Stimulated activated naive B cell treated with anti-CD40 and anti-IgM and Interleukin-4, amounts not matched to agents 10 μg/mL and 1 μg/mL and 100 μg/mL, for 72 hours (primary cell): ENCODE measurements around the gene SLC39A8.

ENCODE experiments used
- ATAC-seq, 2 donors: fragments of 150-1000 bp; cut with Tn5 transposase; replicated peaks; 2 replicates each; pipeline ENCODE4 v1.10.0; 2021; ENCODE audit warnings: moderate library complexity in 1 of 2
- DNase-seq: peaks from one replicate; pipeline ENCODE4 v3.0.0; 2021
- H3K27ac Mint-ChIP-seq: one replicate; pipeline ENCODE4 v1.8.0; 2022; ENCODE audit warnings: mild to moderate bottlenecking, mixed read lengths
- H3K27me3 Mint-ChIP-seq, 2 donors: one replicate each; pipeline ENCODE4 v1.8.0; 2022; ENCODE audit warnings: mixed read lengths in 2 of 2
- H3K36me3 Mint-ChIP-seq, 2 donors: one replicate each; pipeline ENCODE4 v1.8.0; 2022; ENCODE audit warnings: mixed read lengths in 2 of 2, mild to moderate bottlenecking in 1 of 2
- H3K4me1 Mint-ChIP-seq, 2 donors: one replicate each; pipeline ENCODE4 v1.8.0; 2022; ENCODE audit warnings: mixed read lengths in 2 of 2, mild to moderate bottlenecking in 1 of 2
- H3K4me3 Mint-ChIP-seq, 2 donors: one replicate each; pipeline ENCODE4 v1.8.0; 2022; ENCODE audit warnings: mild to moderate bottlenecking in 2 of 2, mixed read lengths in 2 of 2, moderate library complexity in 1 of 2
- H3K9me3 Mint-ChIP-seq, 2 donors: one replicate each; pipeline ENCODE4 v1.8.0; 2022; ENCODE audit warnings: mixed read lengths in 2 of 2, mild to moderate bottlenecking in 1 of 2

SLC39A8 gene

DNA sequence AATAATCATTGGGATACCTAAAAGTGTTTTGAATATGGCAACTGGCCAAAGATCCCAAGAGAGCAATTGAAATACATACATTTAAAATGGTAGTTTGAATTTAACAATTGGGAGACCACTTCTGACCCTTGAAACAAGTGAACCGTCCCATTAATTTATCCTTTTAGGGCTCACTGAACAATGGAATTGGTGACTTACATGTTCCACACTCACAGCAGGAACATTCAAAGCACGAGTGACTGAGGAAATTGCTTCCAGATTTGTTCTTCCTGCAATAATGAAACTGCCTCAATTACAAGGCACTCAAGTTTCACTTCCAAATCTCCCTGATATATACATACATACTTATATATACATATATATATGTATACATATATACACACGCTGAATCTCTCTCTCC lies 20.6 kb downstream of the SLC39A8 start:
- H3K36me3 Mint-ChIP-seq, result peaks cover 22 to 39% of the 10 kb centered on the region in 2 donors

GRCh38 chr4:102322736-102323135 lies 22.5 kb downstream of the SLC39A8 start:
- H3K36me3 Mint-ChIP-seq, result peaks cover 23 to 52% of the 10 kb centered on the region in 2 donors
- no peaks in the 10 kb centered on the region for H3K27me3 Mint-ChIP-seq
- ATAC-seq (no peak), DNase-seq (no peak)
- peaks cover 31 to 55% of the 10 kb centered on the region in 2 donors for H3K4me1 Mint-ChIP-seq
- H3K9me3 Mint-ChIP-seq, result peaks cover 0 to 1% of the 10 kb centered on the region in 2 donors
- H3K27ac Mint-ChIP-seq, result no peak overlapping the region
- no peak overlapping the region for H3K4me3 Mint-ChIP-seq

More for the DNA sequence above, 20.6 kb downstream of the SLC39A8 start:
- ATAC-seq, result peak in 1 of 2 donors; percentile 15
- Mint-ChIP-seq H3K27me3 (no peaks in the 10 kb centered on the region), H3K4me1 (peaks cover 32 to 56% of the 10 kb centered on the region in 2 donors), H3K4me3 (no peak overlapping the region), H3K9me3 (no peaks in the 10 kb centered on the region), H3K27ac (no peak overlapping the region)
- DNase-seq, result no peak

- DNase-seq, result peak; percentile 10
- Mint-ChIP-seq H3K27me3 (no peaks in the 10 kb centered on the region), H3K4me3 (peak overlapping the region in 1 of 2 donors; percentile 43), H3K4me1 (peaks cover 27 to 58% of the 10 kb centered on the region in 2 donors), H3K27ac (peak overlapping the region; percentile 52), H3K36me3 (peaks cover 25 to 55% of the 10 kb centered on the region in 2 donors), H3K9me3 (peaks cover 0 to 4% of the 10 kb centered on the region in 2 donors)
- ATAC-seq, result peak; percentile 87 to 92
Measured at GRCh38 chr4:102321260-102321995, 23.9 kb downstream of the SLC39A8 start.

GRCh38 chr4:102319594-102319993 lies 25.7 kb downstream of the SLC39A8 start:
- H3K4me3 Mint-ChIP-seq, result no peak overlapping the region
- H3K9me3 Mint-ChIP-seq, result peaks cover 2 to 4% of the 10 kb centered on the region in 2 donors
- no peaks in the 10 kb centered on the region for H3K27me3 Mint-ChIP-seq
- peaks cover 26 to 53% of the 10 kb centered on the region in 2 donors for H3K36me3 Mint-ChIP-seq
- DNase-seq, result no peak
- H3K4me1 Mint-ChIP-seq, result peaks cover 22 to 42% of the 10 kb centered on the region in 2 donors
- ATAC-seq, result no peak
- no peak overlapping the region for H3K27ac Mint-ChIP-seq

- H3K4me3 Mint-ChIP-seq, result no peak overlapping the region
- DNase-seq, result no peak
Measured at GRCh38 chr4:102318526-102318925, 26.8 kb downstream of the SLC39A8 start.

DNA sequence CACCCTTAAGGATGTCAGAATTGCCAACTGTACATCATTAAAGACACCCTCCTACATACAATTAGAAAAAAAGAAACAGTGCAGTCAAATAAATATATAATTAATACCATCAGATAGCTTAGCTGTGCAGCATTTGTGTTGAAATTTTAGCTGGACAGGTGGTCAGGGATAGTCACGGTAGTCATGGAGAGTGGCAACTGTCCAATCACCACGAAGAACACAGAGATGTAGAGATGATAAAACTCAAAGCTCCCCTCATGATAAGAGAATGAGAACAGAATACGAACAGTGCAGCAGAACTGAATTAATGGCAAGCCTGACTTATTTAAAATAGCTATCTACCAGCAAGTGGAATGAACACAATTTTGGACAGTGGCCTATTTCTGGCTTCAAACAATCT lies 27.2 kb downstream of the SLC39A8 start:
- DNase-seq (no peak), ATAC-seq (no peak)
- H3K9me3 Mint-ChIP-seq, result peaks cover 6 to 9% of the 10 kb centered on the region in 2 donors
- H3K27ac Mint-ChIP-seq, result no peak overlapping the region
- H3K36me3 Mint-ChIP-seq, result peaks cover 34 to 64% of the 10 kb centered on the region in 2 donors
- no peaks in the 10 kb centered on the region for H3K27me3 Mint-ChIP-seq
- H3K4me1 Mint-ChIP-seq, result peaks cover 26 to 43% of the 10 kb centered on the region in 2 donors
- H3K4me3 Mint-ChIP-seq, result no peak overlapping the region

More at GRCh38 chr4:102318526-102318925, 26.8 kb downstream of the SLC39A8 start:
- ATAC-seq, result no peak
- Mint-ChIP-seq H3K4me1 (peaks cover 28 to 47% of the 10 kb centered on the region in 2 donors), H3K36me3 (peaks cover 36 to 64% of the 10 kb centered on the region in 2 donors), H3K27ac (no peak overlapping the region), H3K9me3 (peaks cover 6 to 9% of the 10 kb centered on the region in 2 donors), H3K27me3 (no peaks in the 10 kb centered on the region)

DNA sequence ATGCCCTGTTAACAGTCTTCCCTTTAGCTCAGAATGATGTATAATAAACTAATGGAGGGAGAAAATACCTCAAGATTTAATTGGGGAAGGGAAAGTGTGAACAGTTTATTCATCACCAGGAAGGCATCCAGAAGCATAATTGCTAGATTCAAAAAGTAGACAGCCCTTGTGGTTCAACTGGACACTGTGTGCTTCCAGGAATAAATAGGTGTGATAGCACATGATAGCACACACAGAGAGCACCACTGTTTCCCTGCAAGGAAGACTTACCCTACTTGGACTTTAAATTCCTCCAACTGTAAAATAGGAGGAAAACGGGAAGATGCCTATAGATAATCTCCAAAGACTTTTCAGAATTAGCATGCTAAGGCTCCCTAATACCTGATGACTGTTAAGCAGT lies 27.8 kb downstream of the SLC39A8 start:
- no peak overlapping the region for H3K27ac Mint-ChIP-seq
- no peak overlapping the region for H3K4me3 Mint-ChIP-seq
- no peaks in the 10 kb centered on the region for H3K27me3 Mint-ChIP-seq
- peaks cover 31 to 61% of the 10 kb centered on the region in 2 donors for H3K36me3 Mint-ChIP-seq
- ATAC-seq (no peak), DNase-seq (no peak)
- H3K9me3 Mint-ChIP-seq, result peaks cover 6 to 9% of the 10 kb centered on the region in 2 donors
- H3K4me1 Mint-ChIP-seq, result peaks cover 21 to 37% of the 10 kb centered on the region in 2 donors

- H3K27me3 Mint-ChIP-seq, result no peaks in the 10 kb centered on the region
- H3K36me3 Mint-ChIP-seq, result peaks cover 34 to 62% of the 10 kb centered on the region in 2 donors
- no peak overlapping the region for H3K4me3 Mint-ChIP-seq
- H3K9me3 Mint-ChIP-seq, result peaks cover 6 to 9% of the 10 kb centered on the region in 2 donors
- no peak overlapping the region for H3K27ac Mint-ChIP-seq
- ATAC-seq (no peak), DNase-seq (no peak)
- H3K4me1 Mint-ChIP-seq, result peaks cover 14 to 28% of the 10 kb centered on the region in 2 donors
Measured at GRCh38 chr4:102316585-102316984, 28.7 kb downstream of the SLC39A8 start.

DNA sequence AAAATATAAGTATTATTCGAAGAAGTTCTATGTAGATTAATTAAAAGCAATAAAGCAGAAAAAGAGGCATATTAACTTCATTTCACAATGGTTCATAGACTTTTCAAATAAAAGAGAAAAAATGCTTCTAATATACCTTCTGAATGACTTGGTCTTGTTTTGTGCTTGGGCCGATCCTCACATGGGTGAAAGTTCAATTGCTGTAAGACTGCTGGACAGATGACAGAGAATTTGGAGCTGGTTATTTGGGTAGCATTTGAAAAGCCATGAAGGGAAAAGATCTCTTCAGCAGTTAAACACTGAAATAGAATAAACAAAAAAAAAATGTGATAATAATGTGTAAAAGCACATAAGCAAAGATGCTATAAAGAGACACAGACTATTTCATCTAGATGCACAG lies 29.8 kb downstream of the SLC39A8 start:
- H3K36me3 Mint-ChIP-seq, result peaks cover 29 to 56% of the 10 kb centered on the region in 2 donors

GRCh38 chr4:102312417-102312816 lies 32.9 kb downstream of the SLC39A8 start:
- peaks cover 30 to 53% of the 10 kb centered on the region in 2 donors for H3K36me3 Mint-ChIP-seq
- H3K9me3 Mint-ChIP-seq, result peaks cover 5 to 9% of the 10 kb centered on the region in 2 donors
- no peak for DNase-seq
- peaks cover 12 to 34% of the 10 kb centered on the region in 2 donors for H3K4me1 Mint-ChIP-seq
- no peaks in the 10 kb centered on the region for H3K27me3 Mint-ChIP-seq
- no peak for ATAC-seq
- no peak overlapping the region for H3K4me3 Mint-ChIP-seq
- no peak overlapping the region for H3K27ac Mint-ChIP-seq

More for the DNA sequence above, 29.8 kb downstream of the SLC39A8 start:
- Mint-ChIP-seq H3K27ac (no peak overlapping the region), H3K27me3 (no peaks in the 10 kb centered on the region), H3K4me1 (peaks cover 9 to 19% of the 10 kb centered on the region in 2 donors), H3K4me3 (no peak overlapping the region), H3K9me3 (peaks cover 6 to 9% of the 10 kb centered on the region in 2 donors)
- ATAC-seq, result no peak
- DNase-seq, result no peak

- Mint-ChIP-seq H3K4me3 (no peak overlapping the region), H3K9me3 (peaks cover 4 to 9% of the 10 kb centered on the region in 2 donors), H3K36me3 (peaks cover 30 to 48% of the 10 kb centered on the region in 2 donors), H3K4me1 (peaks cover 12 to 34% of the 10 kb centered on the region in 2 donors), H3K27me3 (no peaks in the 10 kb centered on the region), H3K27ac (no peak overlapping the region)
- DNase-seq, result no peak
- no peak for ATAC-seq
Measured at GRCh38 chr4:102311912-102312311, 33.4 kb downstream of the SLC39A8 start.

GRCh38 chr4:102311407-102311806 lies 33.9 kb downstream of the SLC39A8 start:
- Mint-ChIP-seq H3K27me3 (no peaks in the 10 kb centered on the region), H3K4me1 (peaks cover 12 to 31% of the 10 kb centered on the region in 2 donors), H3K4me3 (no peak overlapping the region), H3K27ac (no peak overlapping the region), H3K36me3 (peaks cover 31 to 47% of the 10 kb centered on the region in 2 donors), H3K9me3 (peaks cover 2 to 9% of the 10 kb centered on the region in 2 donors)
- ATAC-seq (no peak), DNase-seq (no peak)

DNA sequence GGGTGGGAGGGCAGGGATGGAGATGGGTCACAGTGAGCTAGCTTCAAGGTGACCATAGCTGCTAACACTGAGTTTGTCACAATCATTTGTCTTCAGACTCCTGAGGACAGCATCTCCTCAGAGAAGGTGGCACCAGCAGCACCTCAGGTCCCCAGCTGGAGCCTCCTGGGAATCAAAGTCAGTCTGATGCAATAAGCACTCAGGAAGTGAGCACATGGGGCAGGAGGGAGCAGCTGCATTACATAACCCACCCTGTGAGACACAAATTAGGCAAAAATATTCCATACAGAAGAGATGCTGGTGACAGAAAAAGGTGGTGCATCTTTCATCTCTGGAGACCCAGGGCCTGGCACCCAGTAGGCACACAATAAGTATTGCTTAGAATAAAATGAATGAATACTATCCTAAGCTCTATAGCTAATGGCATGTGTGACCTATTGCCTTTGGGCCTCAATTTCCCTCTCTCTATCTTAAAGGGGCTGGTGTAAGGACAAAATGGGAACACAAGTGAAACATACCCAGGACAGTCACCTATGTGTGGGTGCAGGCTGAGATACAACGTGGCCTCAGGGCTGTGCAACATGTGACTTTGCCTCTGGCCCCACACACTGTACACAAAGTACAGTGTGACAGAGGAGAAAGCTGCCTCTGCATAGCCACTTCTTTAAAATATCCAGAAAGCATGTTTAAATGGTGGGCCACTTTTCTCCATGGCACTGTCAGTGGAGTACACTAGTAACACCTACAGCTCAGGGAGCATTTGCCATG lies 37.1 kb downstream of the SLC39A8 start:
- no peaks in the 10 kb centered on the region for H3K9me3 Mint-ChIP-seq
- H3K27ac Mint-ChIP-seq, result no peak overlapping the region
- no peaks in the 10 kb centered on the region for H3K27me3 Mint-ChIP-seq
- no peak for ATAC-seq
- peaks cover 27 to 47% of the 10 kb centered on the region in 2 donors for H3K36me3 Mint-ChIP-seq
- no peak for DNase-seq
- H3K4me1 Mint-ChIP-seq, result peaks cover 6 to 24% of the 10 kb centered on the region in 2 donors
- no peak overlapping the region for H3K4me3 Mint-ChIP-seq

DNA sequence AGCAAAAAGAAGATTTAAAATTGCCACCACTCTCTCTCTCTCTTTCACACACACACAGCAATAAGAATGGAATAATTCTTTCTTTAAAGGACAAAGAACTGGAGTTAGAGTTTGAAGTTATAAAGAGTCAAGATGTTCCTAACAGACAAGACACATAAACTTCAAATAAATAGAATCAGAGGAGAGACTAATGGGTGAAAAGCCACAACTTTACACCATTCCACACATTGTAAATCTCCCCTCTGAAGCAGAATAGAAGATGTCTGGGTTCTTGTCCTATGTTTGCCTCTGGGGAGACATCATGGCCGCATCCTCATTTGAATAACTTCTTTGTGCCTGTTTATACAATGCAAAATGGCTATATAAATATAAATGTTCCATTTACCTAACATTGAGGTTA lies 39.6 kb downstream of the SLC39A8 start:
- Mint-ChIP-seq H3K27ac (no peak overlapping the region), H3K9me3 (no peaks in the 10 kb centered on the region), H3K36me3 (peaks cover 33 to 53% of the 10 kb centered on the region in 2 donors), H3K4me3 (no peak overlapping the region), H3K4me1 (peaks cover 9 to 30% of the 10 kb centered on the region in 2 donors), H3K27me3 (no peaks in the 10 kb centered on the region)
- DNase-seq (no peak), ATAC-seq (no peak)
